Dermis microvascular lymphatic vessel endothelial cell (primary cell): ENCODE results near the gene MRGPRD. TPM values are rescaled to one million over a fixed set of nuclear protein-coding genes. Genes with fewer than 3 reads are reported as not detected.

ENCODE experiments used
- DNase-seq, 2 donors: peaks; one replicate each; pipeline versions ENCODE4 v3.0.0 to v3.0.0-alpha.2; 2010; ENCODE audit warnings: low read depth in 2 of 2
- total RNA-seq: library from RNA; depleted of rRNA; stranded (reverse); fragments of >200 nt; gene quantifications from 2 replicates; pipeline ENCODE4 v1.2.1, GENCODE V29; 2014

The MRGPRD gene
- total RNA-seq, 1 donor from 2014 or later = not detected

- no peak for DNase-seq
These were observed 47.7 kb downstream of the MRGPRD start for GRCh38 chr11:68932933-68933577.

- no peak for DNase-seq
These were observed 48.4 kb downstream of the MRGPRD start for GRCh38 chr11:68932358-68932757.

- no peak for DNase-seq
These were observed 48.9 kb downstream of the MRGPRD start for GRCh38 chr11:68931911-68932310.

GRCh38 chr11:68930991-68931855 lies 49.6 kb downstream of the MRGPRD start:
- DNase-seq = no peak

Other genes with a start within 250 kb of the MRGPRD start
- 2.1 and 4.0 TPM in 2 replicates for gene TESMIN, start 229.5 kb downstream of the MRGPRD start, total RNA-seq
- 68.3 and 127 TPM in 2 replicates for gene CPT1A, start 139.1 kb downstream of the MRGPRD start, total RNA-seq
- 45.4 and 75.1 TPM in 2 replicates for gene MRPL21, start 77.2 kb downstream of the MRGPRD start, total RNA-seq
- gene IGHMBP2, start 77.1 kb downstream of the MRGPRD start, total RNA-seq = 5.8 and 13.5 TPM in 2 replicates
- gene MRGPRF, start 32.3 kb upstream of the MRGPRD start, total RNA-seq = 0.13 TPM in 2 replicates
- gene TPCN2, start 67.9 kb upstream of the MRGPRD start, total RNA-seq = 9.1 and 13.7 TPM in 2 replicates
- not detected in 2 replicates for gene SMIM38, start 174.9 kb upstream of the MRGPRD start, total RNA-seq